ENCODE data around the gene HORMAD1. TPM values are rescaled to one million over a fixed set of nuclear protein-coding genes. Genes with fewer than 3 reads are reported as not detected.

The HORMAD1 gene
- total and polyA plus RNA-seq, 2 experiments from 2014 or later, result not detected

- no peak for ATAC-seq
- Mint-ChIP-seq H3K4me3 (no peak overlapping the region), H3K27ac (no peak overlapping the region), H3K9me3 (peaks cover 4% of the 10 kb centered on the region; the same call in 1 of the 3 replicates), H3K4me1 (no peaks in the 10 kb centered on the region; the same call in 2 of the 3 replicates), H3K36me3 (ENCODE audit: low read depth) (peaks cover 55% of the 10 kb centered on the region), H3K27me3 (ENCODE audit: insufficient read depth, low read depth, poor library complexity) (peaks cover 2% of the 10 kb centered on the region)
- Histone ChIP-seq H3F3A (replicated peaks; ENCODE audit: low read depth) (no peaks in the 10 kb centered on the region; the same call in none of the 2 replicates), H3K4me3 (no peak overlapping the region), H3K9me2 (ENCODE audit: insufficient read depth) (no peaks in the 10 kb centered on the region), H3K79me2 (replicated peaks; ENCODE audit: insufficient read depth) (no peaks in the 10 kb centered on the region), H2AFZ (no peak overlapping the region), H3K4me1 (ENCODE audit: insufficient read depth) (peaks cover 3% of the 10 kb centered on the region; the same call in 1 of the 2 replicates), H3K4me2 (no peak overlapping the region), H3K27me3 (ENCODE audit: insufficient read depth) (no peaks in the 10 kb centered on the region), H4K20me1 (replicated peaks; ENCODE audit: insufficient read depth) (no peaks in the 10 kb centered on the region), H3K27ac (ENCODE audit: low read depth) (no peak overlapping the region), H3K36me3 (ENCODE audit: insufficient read depth) (peaks cover 30% of the 10 kb centered on the region)
- no peak for DNase-seq (ENCODE audit: low spot score)
- TF ChIP-seq CTCF (conservative IDR thresholded peaks at IDR 0.05; ENCODE audit: low read depth in 2 of 2), result no peak
- no peak for TF ChIP-seq EZH2phosphoT487 (IDR thresholded peaks at IDR 0.05; ENCODE audit: unreplicated experiment)
- TF ChIP-seq, protein P1, sequence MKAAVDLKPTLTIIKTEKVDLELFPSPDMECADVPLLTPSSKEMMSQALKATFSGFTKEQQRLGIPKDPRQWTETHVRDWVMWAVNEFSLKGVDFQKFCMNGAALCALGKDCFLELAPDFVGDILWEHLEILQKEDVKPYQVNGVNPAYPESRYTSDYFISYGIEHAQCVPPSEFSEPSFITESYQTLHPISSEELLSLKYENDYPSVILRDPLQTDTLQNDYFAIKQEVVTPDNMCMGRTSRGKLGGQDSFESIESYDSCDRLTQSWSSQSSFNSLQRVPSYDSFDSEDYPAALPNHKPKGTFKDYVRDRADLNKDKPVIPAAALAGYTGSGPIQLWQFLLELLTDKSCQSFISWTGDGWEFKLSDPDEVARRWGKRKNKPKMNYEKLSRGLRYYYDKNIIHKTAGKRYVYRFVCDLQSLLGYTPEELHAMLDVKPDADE (IDR thresholded peaks at IDR 0.05), result no peak
- TF ChIP-seq STAT1 (IDR thresholded peaks at IDR 0.05; ENCODE audit: unreplicated experiment), result no peak
- TF ChIP-seq ZNF331 (CRISPR knock-in tag; IDR thresholded peaks at IDR 0.05; ENCODE audit: low read depth), result no peak
- TF ChIP-seq REST (IDR thresholded peaks at IDR 0.05; ENCODE audit: unreplicated experiment), result no peak
- TF ChIP-seq EZH2 (IDR thresholded peaks at IDR 0.05; ENCODE audit: low read depth, unreplicated experiment), result no peak
- TF ChIP-seq POLR2AphosphoS5 (IDR thresholded peaks at IDR 0.05; ENCODE audit: low read depth), result no peak
- no peak for TF ChIP-seq NANOG (IDR thresholded peaks at IDR 0.05; ENCODE audit: borderline replicate concordance)
- no peak for TF ChIP-seq JUNB (IDR thresholded peaks at IDR 0.05; ENCODE audit: unreplicated experiment)
These were observed 59.5 kb downstream of the HORMAD1 start for GRCh38 chr1:150661156-150661555.

Data from GM23338 (cell line).